Sigmoid colon (tissue), 7 donors: ENCODE results near the gene SEC23B. TPM values are rescaled to one million over a fixed set of nuclear protein-coding genes. Genes with fewer than 3 reads are reported as not detected.

ENCODE experiments used
- DNase-seq: peaks from one replicate; pipeline ENCODE4 v3.0.0-alpha.2; 2019
- H3K27ac ChIP-seq, 4 donors: fragments of 200-600 bp; sonication (generic); one replicate each; pipeline ENCODE4 v1.5.1; 2016 to 2019; ENCODE audit warnings: mild to moderate bottlenecking in 1 of 4
- H3K27me3 ChIP-seq, 3 donors: fragments of 200-600 bp; sonication (generic); one replicate each; pipeline ENCODE4 v1.5.1; 2019; ENCODE audit warnings: mild to moderate bottlenecking in 1 of 3
- H3K36me3 ChIP-seq, 4 donors: fragments of 200-600 bp; sonication (generic); one replicate each; pipeline ENCODE4 v1.5.1; 2016 to 2019
- H3K4me1 ChIP-seq, 4 donors: fragments of 200-600 bp; sonication (generic); one replicate each; pipeline ENCODE4 v1.5.1; 2017 to 2019
- H3K4me3 ChIP-seq, 4 donors: fragments of 200-600 bp; sonication (generic); one replicate each; pipeline ENCODE4 v1.5.1; 2017 to 2019; ENCODE audit warnings: mild to moderate bottlenecking in 2 of 4, moderate library complexity in 1 of 4
- H3K9me3 ChIP-seq, 4 donors: fragments of 200-600 bp in 3 of 4; sonication (generic) in 3 of 4; one replicate each; pipeline versions ENCODE4 v1.5.1 to v1.6.1; 2013 to 2019
- EP300 ChIP-seq, 4 donors: sonication (generic); formaldehyde crosslinking; IDR thresholded peaks; one replicate each; pipeline ENCODE4 v1.6.1; 2017; ENCODE audit warnings: antibody characterized with exemption in 4 of 4
- POLR2A ChIP-seq, 2 donors: fragments of 450-650 bp; IDR thresholded peaks; one replicate each; pipeline ENCODE4 v1.6.1; 2016; ENCODE audit warnings: antibody characterized with exemption in 2 of 2, mild to moderate bottlenecking in 2 of 2, moderate library complexity in 2 of 2
- POLR2AphosphoS5 ChIP-seq, 4 donors: sonication (generic); formaldehyde crosslinking; IDR thresholded peaks; one replicate each; pipeline ENCODE4 v1.6.1; 2017; ENCODE audit warnings: antibody characterized with exemption in 4 of 4
- WGBS, 2 donors: extraction: QIAGEN DNeasy Blood & Tissue Kit; methylation state at CpG; one replicate each; pipeline ENCODE4 v1.1.7; 2013; 5-methylcytosine and 5-hydroxymethylcytosine counted together
- intact Hi-C: fragments of 100-400 bp; cut with DNase I; formaldehyde crosslinking; loops from one replicate; pipeline ENCODE4 v1.15.1; 2023
- polyA plus RNA-seq, 3 donors: library from polyadenylated mRNA; stranded (reverse); fragments of 200-250 nt; gene quantifications; one replicate each; pipeline ENCODE4 v1.2.3, GENCODE V29; 2013
- total RNA-seq, 4 donors: library from RNA; depleted of rRNA; stranded (reverse); fragments of >200 nt; gene quantifications; one replicate each; pipeline ENCODE4 v1.1.0, GENCODE V29; 2016
- TF ChIP-seq, protein P1 (sequence below), 4 experiments: fragments of 450-650 bp in 3 of 4; fragments of 200-600 bp in 1 of 4; IDR thresholded peaks; one replicate each; pipeline ENCODE4 v1.5.1; 2016 to 2019; ENCODE audit warnings: antibody characterized with exemption in 4 of 4, mild to moderate bottlenecking in 3 of 4, moderate library complexity in 2 of 4
- donor health status: healthy with polysubstance abuse.
- donor health status: Bipolar disorder and iron deficiency.
- donor health status: healthy.

Gene SEC23B
- total RNA-seq (10 to 100 TPM; 10.5 to 14.2 (median 13.5) TPM), polyA plus RNA-seq (10 to 100 TPM; 22.2 to 31.4 (median 27.1) TPM)

DNA sequence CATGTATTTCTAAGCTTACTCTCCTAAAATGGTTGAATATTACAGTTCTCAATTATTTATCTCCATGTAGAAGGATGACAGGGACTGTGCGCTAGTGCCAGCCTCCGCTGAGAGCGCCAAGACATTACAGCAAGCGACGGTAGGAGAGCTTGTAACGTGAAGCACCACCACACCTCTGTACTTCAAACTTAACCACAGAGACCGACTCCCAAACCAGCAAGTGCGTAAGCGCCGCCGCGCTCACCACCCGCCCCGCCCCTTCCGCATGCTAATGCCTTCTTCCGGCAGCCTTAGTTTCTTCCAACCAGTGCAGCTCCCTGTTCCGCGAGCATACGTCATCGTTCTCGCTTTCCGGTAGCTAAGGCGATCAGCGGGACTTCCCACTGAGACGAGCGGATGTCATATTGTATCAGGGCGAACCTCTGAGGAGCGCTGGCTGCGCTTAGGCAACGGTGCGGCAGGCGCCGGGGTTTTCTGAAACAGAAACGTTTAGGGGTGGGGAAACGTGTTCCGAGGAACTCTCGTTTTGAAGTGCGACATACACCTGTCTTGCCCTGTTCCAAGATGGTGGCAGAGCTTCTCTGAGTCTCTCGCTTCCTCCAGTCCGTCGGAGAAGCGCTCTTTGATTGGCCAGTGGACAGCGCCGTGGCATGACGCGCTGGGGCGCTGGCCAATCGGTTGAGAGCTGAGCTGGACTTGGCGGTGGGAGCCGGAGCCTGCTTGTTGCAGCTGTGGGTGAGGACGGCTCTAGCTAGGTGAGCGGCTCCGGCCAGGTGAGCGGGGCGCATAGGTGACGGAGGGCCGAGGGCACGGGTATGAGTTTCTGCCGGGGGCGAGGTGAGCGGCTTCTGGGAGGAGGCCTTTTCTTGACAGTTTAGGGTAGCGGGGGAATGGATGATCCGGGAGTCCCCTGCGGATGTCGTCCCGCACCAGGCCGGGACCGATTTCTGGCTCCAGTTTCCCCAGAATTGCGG is at the start of gene SEC23B:
Gene SEC23B, plus strand, starts transcription at position 723 of the 974 bp plus-strand sequence. CDS start 2,896 bp downstream, outside the sequence.
- TF ChIP-seq POLR2AphosphoS5 (IDR thresholded peaks at IDR 0.05): peak; percentile 93 to 95 (median 94)
- peak; percentile 86 to 89 for TF ChIP-seq POLR2A (IDR thresholded peaks at IDR 0.05)
- TF ChIP-seq EP300 (IDR thresholded peaks at IDR 0.05): peak in 1 of 4 donors; percentile 37
- TF ChIP-seq, protein P1, sequence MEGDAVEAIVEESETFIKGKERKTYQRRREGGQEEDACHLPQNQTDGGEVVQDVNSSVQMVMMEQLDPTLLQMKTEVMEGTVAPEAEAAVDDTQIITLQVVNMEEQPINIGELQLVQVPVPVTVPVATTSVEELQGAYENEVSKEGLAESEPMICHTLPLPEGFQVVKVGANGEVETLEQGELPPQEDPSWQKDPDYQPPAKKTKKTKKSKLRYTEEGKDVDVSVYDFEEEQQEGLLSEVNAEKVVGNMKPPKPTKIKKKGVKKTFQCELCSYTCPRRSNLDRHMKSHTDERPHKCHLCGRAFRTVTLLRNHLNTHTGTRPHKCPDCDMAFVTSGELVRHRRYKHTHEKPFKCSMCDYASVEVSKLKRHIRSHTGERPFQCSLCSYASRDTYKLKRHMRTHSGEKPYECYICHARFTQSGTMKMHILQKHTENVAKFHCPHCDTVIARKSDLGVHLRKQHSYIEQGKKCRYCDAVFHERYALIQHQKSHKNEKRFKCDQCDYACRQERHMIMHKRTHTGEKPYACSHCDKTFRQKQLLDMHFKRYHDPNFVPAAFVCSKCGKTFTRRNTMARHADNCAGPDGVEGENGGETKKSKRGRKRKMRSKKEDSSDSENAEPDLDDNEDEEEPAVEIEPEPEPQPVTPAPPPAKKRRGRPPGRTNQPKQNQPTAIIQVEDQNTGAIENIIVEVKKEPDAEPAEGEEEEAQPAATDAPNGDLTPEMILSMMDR (IDR thresholded peaks at IDR 0.05): no peak
- 0 to 1% methylated on average over 68 to 69 of the region's 69 CpGs for WGBS, 2 donors
- H3K27me3 ChIP-seq: peaks cover 0 to 17% (median 0%) of the 10 kb centered on the region in 3 donors
- intact Hi-C loops: loop anchor here (2.0 to 5.0 kb wide), 3 partner anchors 40 to 220 kb away; partner anchors contain the start of genes DZANK1, POLR3F, SMIM26 and ZNF133
- H3K9me3 ChIP-seq: no peaks in the 10 kb centered on the region
- peaks cover 0 to 18% (median 16%) of the 10 kb centered on the region in 4 donors for H3K4me1 ChIP-seq
- peak; percentile 99 for DNase-seq
- H3K27ac ChIP-seq: peak within 1 kb of the TSS; percentile 90 to 95 (median 92)
- peaks cover 0 to 23% (median 2%) of the 10 kb centered on the region in 4 donors for H3K36me3 ChIP-seq
- peak within 1 kb of the TSS; percentile 54 to 88 (median 76) for H3K4me3 ChIP-seq

DNA sequence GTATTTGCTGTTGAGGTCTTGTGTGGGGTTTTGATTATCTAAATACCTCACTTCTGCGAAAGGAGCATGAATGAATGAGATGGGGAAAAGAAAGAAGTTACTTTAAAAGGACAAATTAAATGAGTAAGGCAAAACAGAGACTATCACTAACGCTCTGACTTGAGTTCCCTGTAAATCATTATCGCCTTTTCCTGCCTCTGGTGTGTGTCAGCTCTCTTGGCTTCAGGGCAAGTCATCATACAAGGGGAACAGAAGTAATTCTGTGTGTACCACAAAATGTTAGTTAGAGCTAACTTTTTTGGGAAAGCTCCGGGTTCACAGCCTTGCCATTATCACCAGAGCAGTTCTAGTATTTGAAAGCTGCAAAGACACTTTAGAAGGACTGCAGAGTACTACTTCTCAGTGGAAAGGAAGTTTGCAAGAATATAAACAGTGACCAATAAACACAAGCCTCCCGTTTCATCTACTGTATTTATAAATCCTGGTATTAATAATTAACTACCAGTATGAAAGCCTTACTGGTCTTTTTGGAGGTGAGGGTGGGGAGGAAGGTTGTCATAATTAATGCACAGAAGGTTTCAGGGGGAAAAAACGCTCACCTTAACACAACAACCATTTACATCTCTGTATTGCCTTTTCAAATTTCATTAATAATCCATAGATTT is 42.1 kb upstream of the SEC23B start:
- intact Hi-C loops: loop anchor here (5.0 to 10.0 kb wide), 6 partner anchors 42 to 1738 kb away; partner anchors contain the start of genes KAT14, PET117, SEC23B and SMIM26
- Histone ChIP-seq H3K9me3 (no peaks in the 10 kb centered on the region), H3K4me3 (no peak overlapping the region), H3K27ac (no peak overlapping the region), H3K4me1 (peaks cover 0 to 21% (median 15%) of the 10 kb centered on the region in 4 donors), H3K36me3 (peaks cover 0 to 12% (median 5%) of the 10 kb centered on the region in 4 donors), H3K27me3 (no peaks in the 10 kb centered on the region)
- DNase-seq: no peak
- TF ChIP-seq, protein P1 (IDR thresholded peaks at IDR 0.05): no peak
- no peak for TF ChIP-seq POLR2A (IDR thresholded peaks at IDR 0.05)
- no peak for TF ChIP-seq EP300 (IDR thresholded peaks at IDR 0.05)
- TF ChIP-seq POLR2AphosphoS5 (IDR thresholded peaks at IDR 0.05): no peak
- 39 to 60% methylated on average over 6 of the region's 6 CpGs for WGBS, 2 donors

DNA sequence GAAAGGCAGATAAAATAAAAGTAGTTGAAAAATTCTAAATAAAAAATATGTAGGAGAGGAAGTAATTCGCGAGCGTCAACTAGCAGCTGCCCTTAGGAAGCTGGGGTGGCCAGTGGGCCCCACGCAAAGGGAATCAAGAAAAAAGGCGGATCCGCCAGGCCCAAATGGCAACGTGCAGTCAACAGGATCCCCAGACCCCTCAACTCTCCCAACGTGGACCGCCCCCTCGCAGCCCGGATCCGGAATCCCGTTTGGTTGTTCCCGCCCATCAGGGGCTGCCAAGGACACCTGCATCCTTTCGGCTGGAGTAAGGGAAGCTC is 41.2 kb upstream of the SEC23B start:
- DNase-seq: no peak
- no peak for TF ChIP-seq POLR2AphosphoS5 (IDR thresholded peaks at IDR 0.05)
- no peak for TF ChIP-seq POLR2A (IDR thresholded peaks at IDR 0.05)
- no peak for TF ChIP-seq EP300 (IDR thresholded peaks at IDR 0.05)
- TF ChIP-seq, protein P1 (IDR thresholded peaks at IDR 0.05): no peak
- H3K4me1 ChIP-seq: peaks cover 0 to 21% (median 15%) of the 10 kb centered on the region in 4 donors
- H3K4me3 ChIP-seq: peak overlapping the region; percentile 66 to 86 (median 82)
- intact Hi-C loops: loop anchor here (5.0 to 10.0 kb wide), 6 partner anchors 41 to 1739 kb away; partner anchors contain the start of genes KAT14, PET117, SEC23B and SMIM26
- no peaks in the 10 kb centered on the region for H3K9me3 ChIP-seq
- peak overlapping the region; percentile 80 to 86 (median 82) for H3K27ac ChIP-seq
- WGBS, 2 donors: 0 to 1% methylated on average over 15 of the region's 15 CpGs
- H3K27me3 ChIP-seq: no peaks in the 10 kb centered on the region
- peaks cover 0 to 20% (median 5%) of the 10 kb centered on the region in 4 donors for H3K36me3 ChIP-seq

DNA sequence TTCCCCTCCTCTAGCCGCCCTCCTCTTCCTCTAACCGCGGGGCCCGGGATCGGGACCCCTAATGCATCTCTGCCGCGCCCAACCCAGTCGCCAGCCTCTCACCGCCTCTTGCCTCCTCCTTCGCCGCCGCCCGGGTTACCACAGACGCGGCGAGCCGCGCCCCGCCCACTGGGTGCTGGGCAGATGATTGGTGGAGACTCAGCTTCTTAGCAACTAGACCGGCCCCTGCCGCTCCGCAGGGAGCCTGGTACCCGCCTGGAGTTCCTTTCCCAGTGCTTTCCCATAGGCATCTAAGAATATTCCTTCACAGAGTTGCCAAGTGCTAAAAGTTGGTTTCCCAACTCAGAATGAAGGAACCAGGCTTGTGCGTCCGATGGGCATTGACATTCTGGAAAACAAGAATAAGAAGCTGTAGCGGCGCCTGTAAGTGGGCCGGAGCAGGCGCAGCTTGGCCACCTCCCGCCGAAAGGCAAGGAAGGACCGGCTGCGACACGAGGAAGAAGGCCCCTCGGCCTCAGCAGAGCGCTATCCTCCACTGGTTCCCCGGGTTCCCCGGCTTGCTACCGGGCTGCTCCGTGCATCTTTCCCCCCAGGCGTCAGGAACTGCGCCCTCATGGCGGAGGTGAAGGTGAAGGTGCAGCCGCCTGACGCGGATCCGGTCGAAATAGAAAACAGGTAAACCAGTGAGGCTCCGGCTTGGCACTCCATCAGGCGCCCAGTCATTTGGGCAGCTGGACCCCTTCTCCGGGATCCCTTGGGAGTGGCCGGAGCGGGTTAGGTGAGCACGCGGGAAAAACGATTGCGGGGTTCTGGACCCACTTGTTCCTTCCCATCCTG is 40.6 kb upstream of the SEC23B start, which contains the start of the genes DZANK1 and POLR3F:
Gene DZANK1, minus strand, starts transcription at position 137 of the 837 bp plus-strand sequence. CDS start 1,672 bp downstream, outside the sequence.
Gene POLR3F, plus strand, starts transcription at position 497 of the 837 bp plus-strand sequence. Its CDS starts 117 bp downstream, at position 614.
- TF ChIP-seq POLR2A (IDR thresholded peaks at IDR 0.05) (peak in 1 of 2 donors; percentile 18), POLR2AphosphoS5 (IDR thresholded peaks at IDR 0.05) (peak; percentile 73 to 86 (median 78))
- TF ChIP-seq, protein P1 (IDR thresholded peaks at IDR 0.05): no peak
- Histone ChIP-seq H3K4me3 (peak within 1 kb of the TSS; percentile 66 to 86 (median 82)), H3K27me3 (no peaks in the 10 kb centered on the region), H3K9me3 (no peaks in the 10 kb centered on the region), H3K4me1 (peaks cover 0 to 21% (median 15%) of the 10 kb centered on the region in 4 donors), H3K36me3 (peaks cover 0 to 26% (median 5%) of the 10 kb centered on the region in 4 donors), H3K27ac (peak within 1 kb of the TSS; percentile 80 to 86 (median 82))
- intact Hi-C loops: loop anchor here (5.0 to 10.0 kb wide), 6 partner anchors 40 to 1740 kb away; partner anchors contain the start of genes KAT14, PET117, SEC23B and SMIM26
- 0% methylated on average over 57 of the region's 57 CpGs for WGBS, 2 donors
- peak; percentile 96 for DNase-seq
